ENCODE results near the gene SUSD3.

Gene SUSD3

DNA sequence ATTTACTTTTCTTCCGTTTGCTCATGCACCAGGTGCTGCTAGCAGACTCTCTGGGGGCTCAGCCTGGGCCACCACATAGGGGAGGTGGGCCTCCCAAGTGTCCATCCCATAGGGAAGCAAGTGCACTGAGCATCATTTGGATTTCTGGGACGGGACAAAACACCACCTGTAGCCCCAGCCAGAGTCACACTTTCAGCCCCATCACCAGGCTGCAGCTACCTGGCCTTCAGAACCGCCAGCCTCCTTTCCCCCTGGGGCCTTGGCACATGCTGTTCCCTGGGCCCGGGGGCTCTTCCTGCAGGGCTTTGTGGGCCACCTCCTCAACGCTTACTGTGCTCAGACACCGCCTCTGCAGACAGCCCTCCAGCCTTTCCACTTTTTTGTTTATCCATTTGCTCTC, 19.6 kb upstream of the SUSD3 start:
- Histone ChIP-seq H3K4me1 (ENCODE audit: control insufficient read depth, low read length) (peaks cover 13% of the 10 kb centered on the region), H3K36me3 (ENCODE audit: control insufficient read depth, low read length) (no peaks in the 10 kb centered on the region), H3K4me2 (ENCODE audit: low read length) (no peak overlapping the region), H3K9me2 (replicated peaks; ENCODE audit: control insufficient read depth, low read length) (no peaks in the 10 kb centered on the region), H3F3A (ENCODE audit: control insufficient read depth, insufficient read depth) (no peaks in the 10 kb centered on the region), H4K20me1 (ENCODE audit: control insufficient read depth, insufficient read depth, low read depth, low read length) (no peaks in the 10 kb centered on the region), H3K79me2 (ENCODE audit: control insufficient read depth, low read length) (no peaks in the 10 kb centered on the region), H3K4me3 (ENCODE audit: low read length) (no peak overlapping the region), H3K27me3 (ENCODE audit: control insufficient read depth, low read length) (no peaks in the 10 kb centered on the region), H3K27ac (ENCODE audit: low read depth, low read length) (no peak overlapping the region), H3K9me3 (ENCODE audit: control insufficient read depth, insufficient read depth, low read length) (no peaks in the 10 kb centered on the region)
- TF ChIP-seq, protein P1, sequence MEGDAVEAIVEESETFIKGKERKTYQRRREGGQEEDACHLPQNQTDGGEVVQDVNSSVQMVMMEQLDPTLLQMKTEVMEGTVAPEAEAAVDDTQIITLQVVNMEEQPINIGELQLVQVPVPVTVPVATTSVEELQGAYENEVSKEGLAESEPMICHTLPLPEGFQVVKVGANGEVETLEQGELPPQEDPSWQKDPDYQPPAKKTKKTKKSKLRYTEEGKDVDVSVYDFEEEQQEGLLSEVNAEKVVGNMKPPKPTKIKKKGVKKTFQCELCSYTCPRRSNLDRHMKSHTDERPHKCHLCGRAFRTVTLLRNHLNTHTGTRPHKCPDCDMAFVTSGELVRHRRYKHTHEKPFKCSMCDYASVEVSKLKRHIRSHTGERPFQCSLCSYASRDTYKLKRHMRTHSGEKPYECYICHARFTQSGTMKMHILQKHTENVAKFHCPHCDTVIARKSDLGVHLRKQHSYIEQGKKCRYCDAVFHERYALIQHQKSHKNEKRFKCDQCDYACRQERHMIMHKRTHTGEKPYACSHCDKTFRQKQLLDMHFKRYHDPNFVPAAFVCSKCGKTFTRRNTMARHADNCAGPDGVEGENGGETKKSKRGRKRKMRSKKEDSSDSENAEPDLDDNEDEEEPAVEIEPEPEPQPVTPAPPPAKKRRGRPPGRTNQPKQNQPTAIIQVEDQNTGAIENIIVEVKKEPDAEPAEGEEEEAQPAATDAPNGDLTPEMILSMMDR (IDR thresholded peaks at IDR 0.05; ENCODE audit: low read depth, low read length, poor library complexity, severe bottlenecking): no peak
- TF ChIP-seq EZH2phosphoT487 (IDR thresholded peaks at IDR 0.05; ENCODE audit: borderline replicate concordance, low read length): no peak

DNA sequence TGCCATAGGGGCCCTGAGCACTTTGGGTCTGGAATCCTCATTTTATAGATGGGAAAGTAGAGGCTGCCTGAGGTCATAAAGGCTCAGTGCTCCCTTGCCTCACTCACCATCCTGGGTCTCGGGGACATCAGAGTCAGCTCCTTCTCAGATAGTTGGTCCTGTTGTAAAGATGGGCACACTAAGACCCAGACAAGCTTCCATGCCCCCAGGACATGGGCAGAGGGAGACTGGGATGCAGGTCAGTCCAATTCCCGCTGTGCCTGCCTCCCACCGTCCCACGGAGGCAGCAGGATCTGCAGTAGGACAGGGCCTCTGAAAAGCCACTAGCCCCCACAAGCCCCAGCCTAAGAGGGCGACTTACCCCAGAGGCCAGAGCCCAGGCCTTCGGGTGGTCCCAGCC, 19.0 kb upstream of the SUSD3 start:
- no peaks in the 10 kb centered on the region for H3K9me3 ChIP-seq (ENCODE audit: control insufficient read depth, insufficient read depth, low read length)
- no peak overlapping the region for H3K4me2 ChIP-seq (ENCODE audit: low read length)
- H3K27me3 ChIP-seq (ENCODE audit: control insufficient read depth, low read length): no peaks in the 10 kb centered on the region
- no peak for TF ChIP-seq EZH2phosphoT487 (IDR thresholded peaks at IDR 0.05; ENCODE audit: borderline replicate concordance, low read length)
- TF ChIP-seq, protein P1 (IDR thresholded peaks at IDR 0.05; ENCODE audit: low read depth, low read length, poor library complexity, severe bottlenecking): no peak
- no peaks in the 10 kb centered on the region for H3K9me2 ChIP-seq (replicated peaks; ENCODE audit: control insufficient read depth, low read length)
- H4K20me1 ChIP-seq (ENCODE audit: control insufficient read depth, insufficient read depth, low read depth, low read length): no peaks in the 10 kb centered on the region
- peaks cover 7% of the 10 kb centered on the region for H3K4me1 ChIP-seq (ENCODE audit: control insufficient read depth, low read length)
- no peaks in the 10 kb centered on the region for H3K79me2 ChIP-seq (ENCODE audit: control insufficient read depth, low read length)
- H3K36me3 ChIP-seq (ENCODE audit: control insufficient read depth, low read length): no peaks in the 10 kb centered on the region
- H3F3A ChIP-seq (ENCODE audit: control insufficient read depth, insufficient read depth): no peaks in the 10 kb centered on the region
- no peak overlapping the region for H3K27ac ChIP-seq (ENCODE audit: low read depth, low read length)
- no peak overlapping the region for H3K4me3 ChIP-seq (ENCODE audit: low read length)

DNA sequence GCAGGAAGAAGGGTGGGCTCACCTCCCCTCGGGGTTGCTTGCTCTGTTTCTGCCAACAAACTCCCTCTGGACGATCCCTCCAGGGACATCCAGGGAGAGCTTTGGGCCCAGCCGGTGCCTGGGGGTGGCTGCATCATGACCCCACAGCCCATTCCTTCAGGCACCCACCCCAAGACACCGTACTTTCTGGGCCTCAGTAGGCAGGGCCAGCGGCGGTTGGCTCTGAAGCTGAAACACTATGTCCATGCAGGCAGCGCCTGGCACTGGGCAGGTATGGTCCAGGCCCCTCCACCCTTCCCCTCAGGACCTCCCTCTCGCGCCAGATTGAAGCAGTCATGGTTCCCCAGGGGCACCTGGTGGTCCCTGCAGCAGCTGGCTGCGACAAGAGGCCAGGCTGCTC, 18.5 kb upstream of the SUSD3 start:
- H3K79me2 ChIP-seq (ENCODE audit: control insufficient read depth, low read length): no peaks in the 10 kb centered on the region
- no peak overlapping the region for H3K27ac ChIP-seq (ENCODE audit: low read depth, low read length)
- H3K9me2 ChIP-seq (replicated peaks; ENCODE audit: control insufficient read depth, low read length): no peaks in the 10 kb centered on the region
- H3K4me1 ChIP-seq (ENCODE audit: control insufficient read depth, low read length): peaks cover 6% of the 10 kb centered on the region
- H3F3A ChIP-seq (ENCODE audit: control insufficient read depth, insufficient read depth): no peaks in the 10 kb centered on the region
- no peaks in the 10 kb centered on the region for H3K36me3 ChIP-seq (ENCODE audit: control insufficient read depth, low read length)
- no peak overlapping the region for H3K4me2 ChIP-seq (ENCODE audit: low read length)
- no peak overlapping the region for H3K4me3 ChIP-seq (ENCODE audit: low read length)
- no peaks in the 10 kb centered on the region for H4K20me1 ChIP-seq (ENCODE audit: control insufficient read depth, insufficient read depth, low read depth, low read length)
- no peaks in the 10 kb centered on the region for H3K27me3 ChIP-seq (ENCODE audit: control insufficient read depth, low read length)
- no peaks in the 10 kb centered on the region for H3K9me3 ChIP-seq (ENCODE audit: control insufficient read depth, insufficient read depth, low read length)
- TF ChIP-seq, protein P1 (IDR thresholded peaks at IDR 0.05; ENCODE audit: low read depth, low read length, poor library complexity, severe bottlenecking): no peak
- no peak for TF ChIP-seq EZH2phosphoT487 (IDR thresholded peaks at IDR 0.05; ENCODE audit: borderline replicate concordance, low read length)

DNA sequence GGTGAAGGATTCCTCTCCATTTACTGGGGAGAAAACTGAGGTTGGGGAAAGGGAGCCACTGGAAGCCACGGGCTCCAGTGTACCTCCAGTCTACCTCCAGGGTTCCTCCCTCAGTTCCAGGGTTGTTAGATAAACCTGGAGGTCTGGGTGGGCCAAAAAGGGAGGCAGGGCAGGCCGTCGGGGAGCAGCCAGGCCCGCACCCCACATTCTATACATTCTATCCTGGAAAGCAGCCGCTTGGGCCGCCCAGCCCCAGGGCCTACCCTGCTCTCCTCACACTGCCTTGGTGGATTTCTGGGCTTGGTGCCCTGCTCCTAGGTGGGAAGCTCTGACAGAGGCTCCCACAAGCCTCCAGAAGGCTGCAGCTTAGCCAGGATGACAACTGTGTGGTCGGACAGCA, 18.1 kb upstream of the SUSD3 start:
- TF ChIP-seq EZH2phosphoT487 (IDR thresholded peaks at IDR 0.05; ENCODE audit: borderline replicate concordance, low read length): no peak
- TF ChIP-seq, protein P1 (IDR thresholded peaks at IDR 0.05; ENCODE audit: low read depth, low read length, poor library complexity, severe bottlenecking): no peak
- H3K4me3 ChIP-seq (ENCODE audit: low read length): no peak overlapping the region
- no peaks in the 10 kb centered on the region for H3K9me2 ChIP-seq (replicated peaks; ENCODE audit: control insufficient read depth, low read length)
- H3K4me1 ChIP-seq (ENCODE audit: control insufficient read depth, low read length): peaks cover 6% of the 10 kb centered on the region
- H3K36me3 ChIP-seq (ENCODE audit: control insufficient read depth, low read length): no peaks in the 10 kb centered on the region
- no peaks in the 10 kb centered on the region for H3F3A ChIP-seq (ENCODE audit: control insufficient read depth, insufficient read depth)
- H3K9me3 ChIP-seq (ENCODE audit: control insufficient read depth, insufficient read depth, low read length): no peaks in the 10 kb centered on the region
- no peak overlapping the region for H3K4me2 ChIP-seq (ENCODE audit: low read length)
- H3K79me2 ChIP-seq (ENCODE audit: control insufficient read depth, low read length): no peaks in the 10 kb centered on the region
- no peaks in the 10 kb centered on the region for H4K20me1 ChIP-seq (ENCODE audit: control insufficient read depth, insufficient read depth, low read depth, low read length)
- H3K27ac ChIP-seq (ENCODE audit: low read depth, low read length): no peak overlapping the region
- H3K27me3 ChIP-seq (ENCODE audit: control insufficient read depth, low read length): no peaks in the 10 kb centered on the region
